SK-N-SH treated with all-trans-retinoic acid at 6 μM for 48 hours (cell line): ENCODE results near the gene USP54.

Source experiments
- ATAC-seq: fragments of 200-7000 bp; cut with Tn5 transposase; 3 replicates; pipeline ENCODE4 v1.9.1; 2020; ENCODE audit warnings: mild to moderate bottlenecking, moderate library complexity
- ARNTL ChIP-seq: fragments of 450-650 bp; formaldehyde crosslinking; IDR thresholded peaks from 2 replicates; pipeline ENCODE4 v1.5.0; 2020; ENCODE audit warnings: low read depth, mild to moderate bottlenecking, moderate library complexity, borderline replicate concordance
- BACH2 ChIP-seq: fragments of 250-450 bp; sonication (Bioruptor Pico); IDR thresholded peaks from 2 replicates; pipeline ENCODE4 v1.9.0; 2021; ENCODE audit warnings: mild to moderate bottlenecking, borderline replicate concordance
- CREB5 ChIP-seq: fragments of 250-450 bp; sonication (Bioruptor Pico); IDR thresholded peaks from 2 replicates; pipeline ENCODE4 v1.5.1; 2020; ENCODE audit warnings: low read depth, mild to moderate bottlenecking, moderate library complexity
- CSRNP3 ChIP-seq: fragments of 250-450 bp; sonication (Bioruptor Pico); IDR thresholded peaks from 2 replicates; pipeline ENCODE4 v1.5.1; 2021; ENCODE audit warnings: mild to moderate bottlenecking, moderate library complexity
- GLIS3 ChIP-seq: fragments of 250-450 bp; sonication (Bioruptor Pico); IDR thresholded peaks from 2 replicates; pipeline ENCODE4 v1.5.0; 2020; ENCODE audit warnings: mild to moderate bottlenecking, moderate library complexity
- ISL1 ChIP-seq: fragments of 250-450 bp; sonication (Bioruptor Pico); IDR thresholded peaks from 2 replicates; pipeline ENCODE4 v2.1.2; 2022; ENCODE audit warnings: mild to moderate bottlenecking, moderate library complexity
- OSR1 ChIP-seq: fragments of 250-450 bp; sonication (Bioruptor Pico); IDR thresholded peaks from 2 replicates; pipeline ENCODE4 v1.8.0; 2022; ENCODE audit warnings: moderate library complexity, mild to moderate bottlenecking, inconsistent platforms
- PATZ1 ChIP-seq: fragments of 250-450 bp; sonication (Bioruptor Pico); IDR thresholded peaks from 2 replicates; pipeline ENCODE4 v1.8.0; 2020; ENCODE audit warnings: mild to moderate bottlenecking, moderate library complexity, borderline replicate concordance
- POU6F1 ChIP-seq: fragments of 250-450 bp; sonication (Bioruptor Pico); IDR thresholded peaks from 2 replicates; pipeline ENCODE4 v1.8.0; 2021; ENCODE audit warnings: low read depth, mild to moderate bottlenecking, moderate library complexity, borderline replicate concordance
- PPARA ChIP-seq: fragments of 250-450 bp; sonication (Bioruptor Pico); IDR thresholded peaks from 2 replicates; pipeline ENCODE4 v1.5.0; 2020; ENCODE audit warnings: mild to moderate bottlenecking, borderline replicate concordance
- RARB ChIP-seq: fragments of 250-450 bp; sonication (Bioruptor Pico); IDR thresholded peaks from 2 replicates; pipeline ENCODE4 v1.8.0; 2021; ENCODE audit warnings: mild to moderate bottlenecking, moderate library complexity
- SNAI2 ChIP-seq: fragments of 250-450 bp; sonication (Bioruptor Pico); IDR thresholded peaks from 2 replicates; pipeline ENCODE4 v1.5.0; 2020; ENCODE audit warnings: mild to moderate bottlenecking, moderate library complexity
- TCF4 ChIP-seq: fragments of 250-450 bp; sonication (Bioruptor Pico); IDR thresholded peaks from 2 replicates; pipeline ENCODE4 v1.8.0; 2021; ENCODE audit warnings: mild to moderate bottlenecking, moderate library complexity, borderline replicate concordance
- TSHZ2 ChIP-seq: fragments of 250-450 bp; sonication (Bioruptor Pico); IDR thresholded peaks from 2 replicates; pipeline ENCODE4 v1.5.0; 2020; ENCODE audit warnings: mild to moderate bottlenecking, moderate library complexity
- ZC3H10 ChIP-seq: fragments of 250-450 bp; sonication (Bioruptor Pico); IDR thresholded peaks from 2 replicates; pipeline ENCODE4 v1.5.1; 2021; ENCODE audit warnings: mild to moderate bottlenecking, moderate library complexity
- ZFP3 ChIP-seq: fragments of 250-450 bp; sonication (Bioruptor Pico); IDR thresholded peaks from 2 replicates; pipeline ENCODE4 v1.5.0; 2020; ENCODE audit warnings: mild to moderate bottlenecking, moderate library complexity
- ZFP30 ChIP-seq: fragments of 450-650 bp; formaldehyde crosslinking; IDR thresholded peaks from 2 replicates; pipeline ENCODE4 v1.5.0; 2022; ENCODE audit warnings: mild to moderate bottlenecking, moderate library complexity
- ZNF565 ChIP-seq: fragments of 450-650 bp; formaldehyde crosslinking; conservative IDR thresholded peaks from 2 replicates; pipeline ENCODE4 v1.5.0; 2020; ENCODE audit warnings: low read depth, mild to moderate bottlenecking, moderate library complexity
- ZNF70 ChIP-seq: fragments of 450-650 bp; formaldehyde crosslinking; IDR thresholded peaks from 2 replicates; pipeline ENCODE4 v1.5.0; 2020; ENCODE audit warnings: mild to moderate bottlenecking, moderate library complexity

USP54 gene

GRCh38 chr10:73517166-73517888 is 73.8 kb downstream of the USP54 start:
- TF ChIP-seq ZNF565 (CRISPR knock-in tag), result no peak
- TF ChIP-seq ISL1, result no peak
- peak; percentile 62; the same call in 2 of the 3 replicates for ATAC-seq

- ATAC-seq, result no peak
- no peak for TF ChIP-seq PATZ1 (CRISPR knock-in tag)
- TF ChIP-seq POU6F1 (CRISPR knock-in tag), result no peak
- no peak for TF ChIP-seq ISL1
- TF ChIP-seq ZNF70 (CRISPR knock-in tag), result no peak
- TF ChIP-seq OSR1, result no peak
- no peak for TF ChIP-seq TSHZ2 (CRISPR knock-in tag)
- TF ChIP-seq TCF4 (CRISPR knock-in tag), result no peak
- TF ChIP-seq, all 23 proteins: peak for 0
Observed at GRCh38 chr10:73512207-73512743, 78.9 kb downstream of the USP54 start.

GRCh38 chr10:73509695-73510094 is 81.4 kb downstream of the USP54 start:
- TF ChIP-seq SNAI2 (CRISPR knock-in tag), result no peak
- TF ChIP-seq ISL1, result no peak
- TF ChIP-seq OSR1, result no peak
- no peak for TF ChIP-seq PPARA (CRISPR knock-in tag)
- no peak for TF ChIP-seq POU6F1 (CRISPR knock-in tag)
- TF ChIP-seq ZFP30, result no peak
- TF ChIP-seq CSRNP3, result no peak
- TF ChIP-seq ZFP3 (CRISPR knock-in tag), result no peak
- TF ChIP-seq CREB5 (CRISPR knock-in tag), result no peak
- no peak for TF ChIP-seq PATZ1 (CRISPR knock-in tag)
- TF ChIP-seq GLIS3 (CRISPR knock-in tag), result no peak
- no peak for TF ChIP-seq ARNTL (CRISPR knock-in tag)
- TF ChIP-seq ZC3H10 (CRISPR knock-in tag), result no peak
- no peak for TF ChIP-seq BACH2 (CRISPR knock-in tag)
- no peak for TF ChIP-seq TSHZ2 (CRISPR knock-in tag)
- no peak for TF ChIP-seq TCF4 (CRISPR knock-in tag)
- TF ChIP-seq RARB, result no peak
- no peak for ATAC-seq
